Activated CD4-positive, alpha-beta T cell treated with anti-CD3 and anti-CD28 coated beads for 36 hours (primary cell): ENCODE results near the gene PLXNA4. TPM values are rescaled to one million over a fixed set of nuclear protein-coding genes. Genes with fewer than 3 reads are reported as not detected.

Source experiments
- ATAC-seq: fragments of 200-7000 bp; cut with Tn5 transposase; one replicate; pipeline ENCODE4 v1.10.0; 2021; ENCODE audit warnings: mild to moderate bottlenecking, moderate library complexity
- CTCF ChIA-PET: fragments of 350-600 bp; sonication (Branson Sonifier 250); formaldehyde crosslinking; loops from one replicate; lab custom pipeline; 2021; ENCODE audit warnings: antibody characterized with exemption; lab: Charles Lee
- POLR2A ChIA-PET: fragments of 350-600 bp; sonication (Branson Sonifier 250); formaldehyde crosslinking; loops from one replicate; lab custom pipeline; 2021; ENCODE audit warnings: antibody characterized with exemption, inconsistent platforms; lab: Charles Lee
- DNase-seq: peaks from one replicate; pipeline ENCODE4 v3.0.0-alpha.2; 2020
- H3K27ac Mint-ChIP-seq: one replicate; pipeline ENCODE4 v1.8.0; 2021; ENCODE audit warnings: mixed read lengths
- H3K27me3 Mint-ChIP-seq: one replicate; pipeline ENCODE4 v1.8.0; 2021; ENCODE audit warnings: mixed read lengths
- H3K36me3 Mint-ChIP-seq: one replicate; pipeline ENCODE4 v1.8.0; 2021; ENCODE audit warnings: low read depth, mixed read lengths
- H3K4me1 Mint-ChIP-seq: one replicate; pipeline ENCODE4 v1.8.0; 2021; ENCODE audit warnings: mixed read lengths
- H3K4me3 Mint-ChIP-seq: one replicate; pipeline ENCODE4 v1.8.0; 2021; ENCODE audit warnings: mild to moderate bottlenecking, moderate library complexity, mixed read lengths
- H3K9me3 Mint-ChIP-seq: one replicate; pipeline ENCODE4 v1.8.0; 2021; ENCODE audit warnings: low read depth, mixed read lengths
- intact Hi-C, 2 experiments: fragments of 100-400 bp; cut with DNase I in 1 of 2; cut with micrococcal nuclease in 1 of 2; formaldehyde crosslinking; loops; one replicate each; pipeline versions ENCODE4 v1.14.2 to v1.15.1; 2022 to 2024; cut with DNase I, micrococcal nuclease
- total RNA-seq, 2 experiments: library from RNA; stranded (reverse); gene quantifications; one replicate each; pipeline ENCODE4 v1.2.3, GENCODE V29; 2021

The PLXNA4 gene
- total RNA-seq, 2 experiments from 2014 or later, result 0.07 to 0.09 TPM

GRCh38 chr7:132092106-132092505 is 484.2 kb downstream of the PLXNA4 start:
- intact Hi-C loops, result no loop called here

GRCh38 chr7:132091706-132092105 is 484.6 kb downstream of the PLXNA4 start:
- CTCF ChIA-PET, result no interaction called here
- Mint-ChIP-seq H3K36me3 (no peaks in the 10 kb centered on the region), H3K9me3 (no peaks in the 10 kb centered on the region), H3K4me3 (no peak overlapping the region), H3K27me3 (peaks cover 3% of the 10 kb centered on the region), H3K4me1 (no peaks in the 10 kb centered on the region), H3K27ac (no peak overlapping the region)
- DNase-seq (no peak), ATAC-seq (no peak)
- POLR2A ChIA-PET, result no interaction called here
- intact Hi-C loops, result no loop called here

More at GRCh38 chr7:132092106-132092505, 484.2 kb downstream of the PLXNA4 start:
- no peaks in the 10 kb centered on the region for H3K4me1 Mint-ChIP-seq
- H3K9me3 Mint-ChIP-seq, result no peaks in the 10 kb centered on the region
- CTCF ChIA-PET, result no interaction called here
- POLR2A ChIA-PET, result no interaction called here
- no peak for DNase-seq
- peaks cover 3% of the 10 kb centered on the region for H3K27me3 Mint-ChIP-seq
- ATAC-seq, result no peak
- H3K36me3 Mint-ChIP-seq, result no peaks in the 10 kb centered on the region
- H3K27ac Mint-ChIP-seq, result no peak overlapping the region
- H3K4me3 Mint-ChIP-seq, result no peak overlapping the region

GRCh38 chr7:132090444-132090843 is 485.8 kb downstream of the PLXNA4 start:
- Mint-ChIP-seq H3K4me1 (no peaks in the 10 kb centered on the region), H3K4me3 (no peak overlapping the region), H3K27me3 (peaks cover 3% of the 10 kb centered on the region), H3K27ac (no peak overlapping the region), H3K36me3 (no peaks in the 10 kb centered on the region), H3K9me3 (no peaks in the 10 kb centered on the region)
- intact Hi-C loops, result no loop called here
- ChIA-PET CTCF (no interaction called here), POLR2A (no interaction called here)
- no peak for ATAC-seq
- DNase-seq, result no peak

GRCh38 chr7:132089356-132089755 is 486.9 kb downstream of the PLXNA4 start:
- Mint-ChIP-seq H3K36me3 (no peaks in the 10 kb centered on the region), H3K9me3 (no peaks in the 10 kb centered on the region), H3K27me3 (peaks cover 3% of the 10 kb centered on the region), H3K4me1 (no peaks in the 10 kb centered on the region), H3K27ac (no peak overlapping the region), H3K4me3 (no peak overlapping the region)
- DNase-seq, result no peak
- ATAC-seq, result no peak
- ChIA-PET POLR2A (interaction anchor here (0.7 kb wide), 1 partner anchor 85 kb away, joined by 3 read pairs; no protein-coding TSS in a partner anchor), CTCF (no interaction called here)
- intact Hi-C loops, result no loop called here

- no peaks in the 10 kb centered on the region for H3K36me3 Mint-ChIP-seq
- no peaks in the 10 kb centered on the region for H3K9me3 Mint-ChIP-seq
- no peak overlapping the region for H3K4me3 Mint-ChIP-seq
- ATAC-seq, result no peak
- DNase-seq, result no peak
- ChIA-PET CTCF (no interaction called here), POLR2A (no interaction called here)
- no peak overlapping the region for H3K27ac Mint-ChIP-seq
- H3K4me1 Mint-ChIP-seq, result no peaks in the 10 kb centered on the region
- peaks cover 8% of the 10 kb centered on the region for H3K27me3 Mint-ChIP-seq
- intact Hi-C loops, result no loop called here
Observed at GRCh38 chr7:132087421-132087820, 488.8 kb downstream of the PLXNA4 start.

- H3K27me3 Mint-ChIP-seq, result peaks cover 13% of the 10 kb centered on the region
- ChIA-PET CTCF (no interaction called here), POLR2A (no interaction called here)
- no peaks in the 10 kb centered on the region for H3K36me3 Mint-ChIP-seq
- H3K4me1 Mint-ChIP-seq, result no peaks in the 10 kb centered on the region
- ATAC-seq, result no peak
- intact Hi-C loops, result no loop called here
- no peak overlapping the region for H3K4me3 Mint-ChIP-seq
- H3K27ac Mint-ChIP-seq, result no peak overlapping the region
- no peak for DNase-seq
- no peaks in the 10 kb centered on the region for H3K9me3 Mint-ChIP-seq
Observed at GRCh38 chr7:132084776-132085388, 491.4 kb downstream of the PLXNA4 start.

- Mint-ChIP-seq H3K9me3 (no peaks in the 10 kb centered on the region), H3K4me3 (no peak overlapping the region), H3K36me3 (no peaks in the 10 kb centered on the region), H3K27ac (no peak overlapping the region), H3K4me1 (no peaks in the 10 kb centered on the region), H3K27me3 (peaks cover 12% of the 10 kb centered on the region)
- ChIA-PET CTCF (no interaction called here), POLR2A (no interaction called here)
- DNase-seq (no peak), ATAC-seq (no peak)
- intact Hi-C loops, result no loop called here
Observed at GRCh38 chr7:132083537-132084123, 492.6 kb downstream of the PLXNA4 start.

- no peak overlapping the region for H3K27ac Mint-ChIP-seq
- ChIA-PET CTCF (no interaction called here), POLR2A (no interaction called here)
- peaks cover 12% of the 10 kb centered on the region for H3K27me3 Mint-ChIP-seq
- no peaks in the 10 kb centered on the region for H3K9me3 Mint-ChIP-seq
- no peak for ATAC-seq
- no peak for DNase-seq
- no peaks in the 10 kb centered on the region for H3K4me1 Mint-ChIP-seq
- H3K4me3 Mint-ChIP-seq, result no peak overlapping the region
- H3K36me3 Mint-ChIP-seq, result no peaks in the 10 kb centered on the region
- intact Hi-C loops, result no loop called here
Observed at GRCh38 chr7:132083126-132083525, 493.1 kb downstream of the PLXNA4 start.

GRCh38 chr7:132082394-132082793 is 493.9 kb downstream of the PLXNA4 start:
- CTCF ChIA-PET, result no interaction called here
- Mint-ChIP-seq H3K27ac (no peak overlapping the region), H3K36me3 (no peaks in the 10 kb centered on the region), H3K27me3 (peaks cover 12% of the 10 kb centered on the region), H3K4me1 (no peaks in the 10 kb centered on the region), H3K9me3 (no peaks in the 10 kb centered on the region), H3K4me3 (no peak overlapping the region)
- POLR2A ChIA-PET, result no interaction called here
- ATAC-seq, result no peak
- intact Hi-C loops, result no loop called here
- no peak for DNase-seq

GRCh38 chr7:132081686-132082085 is 494.6 kb downstream of the PLXNA4 start:
- CTCF ChIA-PET, result interaction anchor here (0.6 kb wide), 1 partner anchor 237 kb away, joined by 3 read pairs; no protein-coding TSS in a partner anchor

GRCh38 chr7:132080967-132081668 is 495.2 kb downstream of the PLXNA4 start:
- ATAC-seq, result no peak
- no peaks in the 10 kb centered on the region for H3K4me1 Mint-ChIP-seq
- ChIA-PET POLR2A (no interaction called here), CTCF (interaction anchor here (0.6 kb wide), 1 partner anchor 237 kb away, joined by 3 read pairs; no protein-coding TSS in a partner anchor)
- intact Hi-C loops, result no loop called here
- no peaks in the 10 kb centered on the region for H3K36me3 Mint-ChIP-seq
- H3K4me3 Mint-ChIP-seq, result no peak overlapping the region
- no peak for DNase-seq
- H3K27me3 Mint-ChIP-seq, result peaks cover 18% of the 10 kb centered on the region
- no peak overlapping the region for H3K27ac Mint-ChIP-seq
- H3K9me3 Mint-ChIP-seq, result no peaks in the 10 kb centered on the region

More at GRCh38 chr7:132081686-132082085, 494.6 kb downstream of the PLXNA4 start:
- POLR2A ChIA-PET, result no interaction called here
- Mint-ChIP-seq H3K36me3 (no peaks in the 10 kb centered on the region), H3K4me1 (no peaks in the 10 kb centered on the region), H3K27me3 (peaks cover 13% of the 10 kb centered on the region), H3K27ac (no peak overlapping the region), H3K9me3 (no peaks in the 10 kb centered on the region), H3K4me3 (no peak overlapping the region)
- DNase-seq (no peak), ATAC-seq (no peak)
- intact Hi-C loops, result no loop called here

GRCh38 chr7:132080467-132080866 is 495.8 kb downstream of the PLXNA4 start:
- H3K27ac Mint-ChIP-seq, result no peak overlapping the region
- no peak for ATAC-seq
- H3K36me3 Mint-ChIP-seq, result no peaks in the 10 kb centered on the region
- peaks cover 22% of the 10 kb centered on the region for H3K27me3 Mint-ChIP-seq
- intact Hi-C loops, result no loop called here
- ChIA-PET CTCF (no interaction called here), POLR2A (no interaction called here)
- DNase-seq, result no peak
- H3K9me3 Mint-ChIP-seq, result no peaks in the 10 kb centered on the region
- H3K4me1 Mint-ChIP-seq, result no peaks in the 10 kb centered on the region
- no peak overlapping the region for H3K4me3 Mint-ChIP-seq
